ENCODE data around the gene DCN. TPM values are rescaled to one million over a fixed set of nuclear protein-coding genes. Genes with fewer than 3 reads are reported as not detected.

DCN gene
- total RNA-seq, 1 donor from 2014 or later: 2,230 TPM

DNA sequence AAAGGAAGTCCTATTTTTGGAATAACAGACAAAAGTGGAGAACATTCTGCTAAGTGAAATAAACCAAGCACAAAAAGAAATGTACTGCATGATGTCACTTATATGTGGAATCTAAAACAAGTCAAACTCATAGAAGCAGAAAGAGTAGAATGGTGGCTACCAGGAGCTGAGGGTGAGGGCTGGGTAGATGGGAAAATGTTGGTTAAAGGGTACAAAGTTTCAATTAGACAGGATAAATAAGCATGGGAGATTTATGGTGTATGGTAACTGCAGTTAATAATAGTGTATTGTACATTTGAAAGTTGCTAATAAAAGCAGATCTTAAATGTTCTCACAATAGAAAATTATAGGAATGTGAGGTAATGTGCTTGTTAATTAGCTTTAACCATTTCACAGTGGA lies 84.2 kb downstream of the DCN start:
- peaks cover 8% of the 10 kb centered on the region for H3K36me3 Mint-ChIP-seq (ENCODE audit: unreplicated experiment)
- H3K27me3 Mint-ChIP-seq (ENCODE audit: unreplicated experiment): no peaks in the 10 kb centered on the region
- H3K4me1 Mint-ChIP-seq (ENCODE audit: unreplicated experiment): peaks cover 52% of the 10 kb centered on the region
- H3K4me3 Mint-ChIP-seq (ENCODE audit: unreplicated experiment): no peak overlapping the region
- peaks cover 5% of the 10 kb centered on the region for H3K9me3 Mint-ChIP-seq (ENCODE audit: unreplicated experiment)
- DNase-seq (ENCODE audit: extremely low spot score, unreplicated experiment): no peak
- TF ChIP-seq, protein P1, sequence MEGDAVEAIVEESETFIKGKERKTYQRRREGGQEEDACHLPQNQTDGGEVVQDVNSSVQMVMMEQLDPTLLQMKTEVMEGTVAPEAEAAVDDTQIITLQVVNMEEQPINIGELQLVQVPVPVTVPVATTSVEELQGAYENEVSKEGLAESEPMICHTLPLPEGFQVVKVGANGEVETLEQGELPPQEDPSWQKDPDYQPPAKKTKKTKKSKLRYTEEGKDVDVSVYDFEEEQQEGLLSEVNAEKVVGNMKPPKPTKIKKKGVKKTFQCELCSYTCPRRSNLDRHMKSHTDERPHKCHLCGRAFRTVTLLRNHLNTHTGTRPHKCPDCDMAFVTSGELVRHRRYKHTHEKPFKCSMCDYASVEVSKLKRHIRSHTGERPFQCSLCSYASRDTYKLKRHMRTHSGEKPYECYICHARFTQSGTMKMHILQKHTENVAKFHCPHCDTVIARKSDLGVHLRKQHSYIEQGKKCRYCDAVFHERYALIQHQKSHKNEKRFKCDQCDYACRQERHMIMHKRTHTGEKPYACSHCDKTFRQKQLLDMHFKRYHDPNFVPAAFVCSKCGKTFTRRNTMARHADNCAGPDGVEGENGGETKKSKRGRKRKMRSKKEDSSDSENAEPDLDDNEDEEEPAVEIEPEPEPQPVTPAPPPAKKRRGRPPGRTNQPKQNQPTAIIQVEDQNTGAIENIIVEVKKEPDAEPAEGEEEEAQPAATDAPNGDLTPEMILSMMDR (IDR thresholded peaks at IDR 0.05): no peak
- peak overlapping the region; percentile 81 for H3K27ac Mint-ChIP-seq (ENCODE audit: unreplicated experiment)

DNA sequence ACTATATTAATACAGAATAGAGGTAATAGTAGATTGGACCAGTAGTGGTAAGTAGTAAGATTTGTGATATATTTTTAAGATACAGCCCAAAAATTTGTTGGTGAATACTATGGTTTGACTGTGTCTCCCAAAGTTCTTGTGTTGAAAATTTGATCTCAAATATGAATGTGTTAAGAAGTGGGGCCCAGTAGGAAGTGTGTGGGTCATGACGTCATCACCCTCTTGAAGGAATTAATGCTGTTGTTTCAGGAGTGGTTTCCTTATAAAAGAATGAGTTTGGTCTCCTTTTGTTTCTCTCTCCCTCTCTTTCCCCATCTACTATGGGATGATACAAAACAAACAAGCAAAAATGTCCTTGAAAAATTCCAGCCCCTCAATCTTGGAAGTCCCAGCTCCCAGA lies 87.7 kb downstream of the DCN start:
- Mint-ChIP-seq H3K4me1 (ENCODE audit: unreplicated experiment) (peaks cover 44% of the 10 kb centered on the region), H3K9me3 (ENCODE audit: unreplicated experiment) (peaks cover 12% of the 10 kb centered on the region), H3K27me3 (ENCODE audit: unreplicated experiment) (no peaks in the 10 kb centered on the region), H3K4me3 (ENCODE audit: unreplicated experiment) (no peak overlapping the region), H3K27ac (ENCODE audit: unreplicated experiment) (no peak overlapping the region), H3K36me3 (ENCODE audit: unreplicated experiment) (peaks cover 8% of the 10 kb centered on the region)
- DNase-seq (ENCODE audit: extremely low spot score, unreplicated experiment): no peak
- TF ChIP-seq, protein P1 (IDR thresholded peaks at IDR 0.05): no peak

DNA sequence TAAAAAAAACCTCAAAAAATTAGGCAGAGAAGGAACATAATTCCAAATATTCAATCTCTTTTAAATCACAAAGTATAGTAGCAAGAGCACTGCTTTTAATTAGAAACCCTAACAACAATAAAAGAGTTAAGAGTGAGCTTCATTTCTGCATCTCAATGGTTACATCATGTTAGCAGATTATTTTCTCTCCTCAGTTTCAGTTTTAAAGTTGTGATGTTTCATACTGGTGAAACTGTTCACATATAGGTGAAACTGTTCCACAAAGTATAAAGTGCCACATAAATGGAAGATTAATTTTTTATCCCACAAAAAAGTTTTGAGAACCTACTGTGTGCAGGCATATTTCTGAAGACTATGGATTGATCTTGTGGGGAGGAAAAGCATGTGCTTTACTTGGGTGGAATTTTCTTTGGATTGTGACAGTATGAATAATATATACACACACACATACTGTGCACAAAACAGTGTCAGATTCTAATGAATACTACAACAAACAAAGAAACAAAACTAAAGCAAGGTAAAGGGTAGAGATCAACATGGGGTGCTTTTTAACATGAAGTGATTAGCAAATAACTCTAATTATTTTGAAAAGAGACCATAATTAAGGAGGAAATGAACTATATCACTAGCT lies 88.5 kb downstream of the DCN start:
- Mint-ChIP-seq H3K4me3 (ENCODE audit: unreplicated experiment) (no peak overlapping the region), H3K4me1 (ENCODE audit: unreplicated experiment) (peaks cover 36% of the 10 kb centered on the region), H3K27me3 (ENCODE audit: unreplicated experiment) (no peaks in the 10 kb centered on the region), H3K36me3 (ENCODE audit: unreplicated experiment) (peaks cover 13% of the 10 kb centered on the region), H3K9me3 (ENCODE audit: unreplicated experiment) (peaks cover 20% of the 10 kb centered on the region), H3K27ac (ENCODE audit: unreplicated experiment) (peak overlapping the region; percentile 43)
- no peak for DNase-seq (ENCODE audit: extremely low spot score, unreplicated experiment)
- TF ChIP-seq, protein P1 (IDR thresholded peaks at IDR 0.05): no peak

DNA sequence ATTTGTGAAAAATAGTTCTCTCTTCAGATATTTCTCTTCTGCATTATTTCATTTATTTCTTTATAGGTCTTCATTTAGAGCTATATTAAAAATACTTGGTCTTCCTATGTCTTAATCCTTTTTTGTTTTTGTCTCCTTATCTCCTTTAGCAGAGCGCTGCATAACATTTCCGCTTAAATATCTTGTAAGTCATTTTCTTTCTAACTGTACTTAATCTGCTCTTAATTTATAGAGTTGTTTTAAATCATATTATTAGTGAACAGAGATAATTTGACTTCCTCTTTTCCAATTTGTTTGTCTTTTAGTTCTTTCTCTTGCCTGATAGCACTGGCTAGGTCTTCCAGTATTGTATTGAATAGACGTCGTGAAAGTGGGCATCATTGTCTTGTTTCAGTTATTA lies 89.3 kb downstream of the DCN start:
- peaks cover 18% of the 10 kb centered on the region for H3K36me3 Mint-ChIP-seq (ENCODE audit: unreplicated experiment)
- no peaks in the 10 kb centered on the region for H3K27me3 Mint-ChIP-seq (ENCODE audit: unreplicated experiment)
- no peak overlapping the region for H3K4me3 Mint-ChIP-seq (ENCODE audit: unreplicated experiment)
- peaks cover 28% of the 10 kb centered on the region for H3K4me1 Mint-ChIP-seq (ENCODE audit: unreplicated experiment)
- DNase-seq (ENCODE audit: extremely low spot score, unreplicated experiment): no peak
- H3K27ac Mint-ChIP-seq (ENCODE audit: unreplicated experiment): peak overlapping the region; percentile 43
- TF ChIP-seq, protein P1 (IDR thresholded peaks at IDR 0.05): no peak
- H3K9me3 Mint-ChIP-seq (ENCODE audit: unreplicated experiment): peaks cover 27% of the 10 kb centered on the region

DNA sequence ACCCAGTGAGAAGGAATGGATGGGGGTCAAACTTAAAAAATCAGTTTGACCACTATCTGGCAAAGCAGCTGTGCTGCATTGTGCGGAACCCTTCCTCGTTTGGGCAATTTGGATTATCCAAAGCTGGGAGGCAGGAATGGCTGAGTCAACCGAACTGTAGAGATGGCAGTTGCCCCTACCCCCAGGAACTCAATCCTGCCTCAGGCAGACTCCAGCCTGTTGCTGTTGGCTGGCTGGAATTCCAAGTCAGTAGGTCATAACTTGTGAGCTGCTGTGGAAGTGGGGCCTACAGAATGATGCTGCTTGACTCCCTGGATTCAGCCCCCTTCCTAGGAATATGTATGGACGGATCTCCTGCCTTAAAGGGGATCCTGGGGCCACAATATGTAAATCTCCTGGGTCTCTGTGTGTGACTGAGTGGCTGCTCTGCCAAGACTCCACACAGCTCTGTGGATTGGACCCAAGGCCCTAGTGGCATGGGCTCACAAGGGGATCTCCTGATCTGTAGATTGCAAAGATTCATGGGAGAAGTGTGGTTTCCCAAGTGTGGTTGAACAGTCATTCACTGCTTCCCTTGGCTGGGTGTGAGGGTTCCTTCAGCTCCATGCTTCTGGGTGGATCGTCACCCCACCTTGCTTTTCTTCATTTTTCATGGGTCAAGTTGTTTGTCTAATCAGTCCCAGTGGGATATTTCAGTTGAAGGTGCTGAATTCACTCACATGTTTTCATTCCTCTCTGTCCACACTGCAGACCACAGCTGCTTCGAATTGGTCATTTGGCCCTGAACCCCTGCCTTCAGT lies 90.5 kb downstream of the DCN start:
- Mint-ChIP-seq H3K27me3 (ENCODE audit: unreplicated experiment) (no peaks in the 10 kb centered on the region), H3K36me3 (ENCODE audit: unreplicated experiment) (peaks cover 20% of the 10 kb centered on the region), H3K9me3 (ENCODE audit: unreplicated experiment) (peaks cover 34% of the 10 kb centered on the region), H3K27ac (ENCODE audit: unreplicated experiment) (no peak overlapping the region), H3K4me1 (ENCODE audit: unreplicated experiment) (peaks cover 25% of the 10 kb centered on the region), H3K4me3 (ENCODE audit: unreplicated experiment) (no peak overlapping the region)
- TF ChIP-seq, protein P1 (IDR thresholded peaks at IDR 0.05): no peak
- no peak for DNase-seq (ENCODE audit: extremely low spot score, unreplicated experiment)
